ENCODE measurements around the gene PCAT7.
"Not testable (repeated sequence)": the region's sequence is repeated elsewhere in the genome, so short reads cannot be mapped to it uniquely, and the experiment has no call there.

The PCAT7 gene

DNA sequence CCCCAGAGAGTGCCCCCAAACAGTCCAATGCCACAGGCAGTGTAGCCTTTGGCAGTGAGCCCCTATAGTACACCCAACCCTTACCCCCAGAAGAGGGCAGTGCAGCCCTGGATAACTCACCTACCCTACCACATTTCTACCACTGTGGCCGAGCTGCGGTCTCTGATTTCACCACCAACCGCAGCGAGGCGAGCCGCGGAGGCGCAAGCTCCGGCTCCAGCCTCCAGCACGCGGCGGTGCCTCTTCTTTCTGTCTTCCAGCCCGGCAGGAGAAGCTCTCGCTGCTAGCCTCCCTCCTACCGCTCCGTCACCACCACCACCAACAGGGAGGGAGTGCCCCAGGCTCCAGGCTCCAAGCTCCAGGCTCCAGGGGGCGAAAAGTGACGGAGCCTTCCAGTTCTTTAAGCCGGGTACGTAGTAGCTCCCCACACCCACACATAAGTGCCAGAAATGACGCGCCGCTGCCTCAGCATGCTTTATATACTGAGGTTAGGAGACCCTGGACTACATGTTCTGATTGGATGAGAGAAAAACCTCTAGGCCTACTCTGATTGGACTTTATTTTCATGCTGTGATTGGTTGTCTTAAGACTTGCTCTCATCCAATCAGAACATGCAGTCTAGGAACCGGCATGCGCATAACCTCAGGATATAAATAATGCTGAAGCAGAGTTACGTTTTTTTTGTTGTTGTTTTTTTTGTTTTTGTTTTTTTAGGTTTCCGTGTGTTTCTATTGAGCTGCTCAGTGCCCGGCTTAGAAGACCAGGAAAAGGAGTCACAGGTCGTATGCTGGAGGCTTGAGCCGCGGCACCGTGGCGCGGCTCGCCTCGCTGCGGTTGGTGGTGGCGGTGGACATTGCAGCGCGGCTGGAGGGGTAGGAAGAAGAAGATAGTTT lies at the start of gene PCAT7:
Gene PCAT7, plus strand, starts transcription at position 645 of the 893 bp plus-strand sequence.
- Histone ChIP-seq H3K36me3 (ENCODE audit: insufficient read depth, low read depth, low read length) (no peaks in the 10 kb centered on the region), H3K4me1 (ENCODE audit: insufficient read depth, low read length) (no peaks in the 10 kb centered on the region), H3K9ac (ENCODE audit: low read depth, low read length) (peak within 1 kb of the TSS; percentile 80), H3K27me3 (ENCODE audit: insufficient read depth, low read length) (no peaks in the 10 kb centered on the region), H3K4me3 (ENCODE audit: low read length) (peak within 1 kb of the TSS; percentile 76), H3K27ac (ENCODE audit: low read length) (no peak within 1 kb of the TSS), H3K9me3 (ENCODE audit: insufficient read depth, low read depth, low read length) (peaks cover 4% of the 10 kb centered on the region; the same call in 1 of the 2 replicates)

DNA sequence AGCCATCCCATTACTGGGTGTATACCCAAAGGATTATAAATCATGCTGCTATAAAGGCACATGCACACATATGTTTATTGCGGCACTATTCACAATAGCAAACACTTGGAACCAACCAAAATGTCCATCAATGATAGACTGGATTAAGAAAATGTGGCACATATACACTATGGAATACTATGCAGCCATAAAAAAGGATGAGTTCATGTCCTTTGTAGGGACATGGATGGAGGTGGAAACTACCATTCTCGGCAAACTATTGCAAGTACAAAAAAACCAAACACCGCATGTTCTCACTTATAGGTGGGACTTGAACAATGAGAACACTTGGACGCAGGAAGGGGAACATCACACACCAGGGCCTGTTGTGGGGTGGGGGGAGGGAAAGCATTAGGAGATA lies 48.5 kb upstream of the PCAT7 start:
- not testable (repeated sequence) for H3K4me3 ChIP-seq (ENCODE audit: low read length); H3K9ac ChIP-seq (ENCODE audit: low read depth, low read length); H3K27ac ChIP-seq (ENCODE audit: low read length); H3K4me1 ChIP-seq (ENCODE audit: insufficient read depth, low read length); H3K27me3 ChIP-seq (ENCODE audit: insufficient read depth, low read length); H3K9me3 ChIP-seq (ENCODE audit: insufficient read depth, low read depth, low read length); H3K36me3 ChIP-seq (ENCODE audit: insufficient read depth, low read depth, low read length)

DNA sequence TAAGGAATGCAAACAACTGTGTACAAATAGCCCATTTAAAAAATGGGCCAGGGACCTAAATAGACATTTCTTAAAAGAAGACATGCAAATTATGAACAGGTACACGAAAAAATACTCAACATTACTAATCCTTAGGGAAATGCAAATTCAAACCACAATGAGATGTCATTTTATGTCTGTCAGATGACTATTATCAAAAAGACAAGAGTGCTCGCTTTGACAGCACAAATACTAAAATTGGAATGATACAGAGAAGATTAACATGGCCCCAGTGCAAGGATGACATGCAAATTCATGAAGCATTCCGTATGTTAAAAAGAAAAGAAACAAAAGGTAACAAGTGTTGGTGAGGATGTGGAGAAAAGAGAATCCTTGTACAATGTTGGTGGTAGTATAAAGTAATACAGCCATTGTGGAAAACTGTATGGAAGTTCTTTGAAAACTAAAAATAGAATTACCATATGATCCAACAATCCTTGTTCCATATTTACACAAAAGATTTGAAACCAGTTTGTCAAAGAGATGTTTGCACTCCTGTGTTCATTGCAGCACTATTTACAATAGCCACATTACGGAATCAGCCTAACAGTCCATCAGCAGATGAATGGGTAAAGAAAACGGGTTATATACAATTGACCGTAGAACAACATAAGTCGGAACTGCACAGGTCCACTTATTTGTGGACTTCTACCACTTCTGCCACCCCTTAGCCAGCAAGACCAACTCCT lies 47.2 kb upstream of the PCAT7 start:
- H3K4me1 ChIP-seq (ENCODE audit: insufficient read depth, low read length), result no peaks in the 10 kb centered on the region
- no peaks in the 10 kb centered on the region for H3K27me3 ChIP-seq (ENCODE audit: insufficient read depth, low read length)
- no peak overlapping the region for H3K9ac ChIP-seq (ENCODE audit: low read depth, low read length)
- no peaks in the 10 kb centered on the region for H3K9me3 ChIP-seq (ENCODE audit: insufficient read depth, low read depth, low read length)
- H3K36me3 ChIP-seq (ENCODE audit: insufficient read depth, low read depth, low read length), result no peaks in the 10 kb centered on the region
- H3K4me3 ChIP-seq (ENCODE audit: low read length), result no peak overlapping the region
- H3K27ac ChIP-seq (ENCODE audit: low read length), result no peak overlapping the region

DNA sequence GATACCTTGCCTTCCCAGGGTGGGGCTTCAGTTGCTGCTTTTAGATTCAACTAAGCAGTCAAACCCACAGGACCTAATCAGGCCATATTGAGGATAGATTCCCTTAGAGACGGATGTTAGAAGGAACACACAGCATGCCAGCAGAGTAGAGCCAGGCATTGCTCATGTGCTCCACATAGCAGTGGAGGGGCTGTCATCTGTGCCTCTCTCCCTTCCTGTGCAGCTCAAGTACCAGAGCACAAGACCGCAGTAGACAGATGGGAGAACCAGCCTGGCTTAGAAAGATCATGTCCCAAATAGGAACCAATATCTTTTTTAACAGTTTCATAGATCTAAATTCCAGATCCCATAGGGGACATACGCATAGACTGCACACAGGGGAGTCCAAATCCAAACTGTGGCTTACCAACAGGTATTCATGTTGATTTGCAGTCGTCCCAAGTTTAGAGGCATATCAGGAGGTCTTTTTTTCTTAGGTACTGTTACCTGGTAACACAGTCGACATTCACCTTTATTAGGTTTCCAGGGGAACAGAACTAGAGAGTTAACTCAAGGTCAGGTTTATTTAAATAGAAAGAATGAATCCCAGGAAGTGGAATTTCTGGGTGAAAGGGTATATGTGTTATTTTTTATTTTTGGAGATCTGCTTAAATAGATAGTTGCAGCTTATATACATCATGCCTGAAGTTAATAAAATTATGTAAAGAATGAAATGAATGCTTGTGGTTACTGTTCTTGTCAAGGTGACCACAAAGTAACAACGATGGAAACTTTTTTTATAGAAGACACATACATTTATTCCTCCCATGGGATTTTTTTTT lies 43.5 kb upstream of the PCAT7 start:
- H3K27me3 ChIP-seq (ENCODE audit: insufficient read depth, low read length), result no peaks in the 10 kb centered on the region
- H3K27ac ChIP-seq (ENCODE audit: low read length), result no peak overlapping the region

DNA sequence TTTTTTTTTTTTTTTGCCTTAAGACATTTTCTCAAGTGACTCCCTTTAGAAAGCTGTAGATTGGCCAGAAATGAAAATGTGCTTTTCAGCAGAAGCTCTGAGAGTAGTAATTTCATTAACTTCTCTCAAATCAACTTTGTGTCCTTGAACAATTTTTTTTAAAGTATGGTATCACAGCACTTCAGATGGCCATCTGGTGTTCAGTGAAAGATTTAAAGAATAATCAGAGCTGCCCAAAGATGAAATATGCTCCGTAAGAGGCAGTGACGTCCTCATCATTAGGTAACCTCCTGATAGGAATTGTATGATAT lies 43.0 kb upstream of the PCAT7 start:
- H3K4me1 ChIP-seq (ENCODE audit: insufficient read depth, low read length), result peaks cover 2% of the 10 kb centered on the region; the same call in 1 of the 2 replicates
- no peak overlapping the region for H3K9ac ChIP-seq (ENCODE audit: low read depth, low read length)
- H3K36me3 ChIP-seq (ENCODE audit: insufficient read depth, low read depth, low read length), result no peaks in the 10 kb centered on the region
- H3K27ac ChIP-seq (ENCODE audit: low read length), result no peak overlapping the region
- H3K4me3 ChIP-seq (ENCODE audit: low read length), result no peak overlapping the region
- H3K27me3 ChIP-seq (ENCODE audit: insufficient read depth, low read length), result no peaks in the 10 kb centered on the region
- no peaks in the 10 kb centered on the region for H3K9me3 ChIP-seq (ENCODE audit: insufficient read depth, low read depth, low read length)

More for the DNA sequence above, 43.5 kb upstream of the PCAT7 start:
- Histone ChIP-seq H3K9ac (ENCODE audit: low read depth, low read length) (no peak overlapping the region), H3K9me3 (ENCODE audit: insufficient read depth, low read depth, low read length) (no peaks in the 10 kb centered on the region), H3K36me3 (ENCODE audit: insufficient read depth, low read depth, low read length) (no peaks in the 10 kb centered on the region), H3K4me3 (ENCODE audit: low read length) (no peak overlapping the region), H3K4me1 (ENCODE audit: insufficient read depth, low read length) (peaks cover 2% of the 10 kb centered on the region; the same call in 1 of the 2 replicates)

DNA sequence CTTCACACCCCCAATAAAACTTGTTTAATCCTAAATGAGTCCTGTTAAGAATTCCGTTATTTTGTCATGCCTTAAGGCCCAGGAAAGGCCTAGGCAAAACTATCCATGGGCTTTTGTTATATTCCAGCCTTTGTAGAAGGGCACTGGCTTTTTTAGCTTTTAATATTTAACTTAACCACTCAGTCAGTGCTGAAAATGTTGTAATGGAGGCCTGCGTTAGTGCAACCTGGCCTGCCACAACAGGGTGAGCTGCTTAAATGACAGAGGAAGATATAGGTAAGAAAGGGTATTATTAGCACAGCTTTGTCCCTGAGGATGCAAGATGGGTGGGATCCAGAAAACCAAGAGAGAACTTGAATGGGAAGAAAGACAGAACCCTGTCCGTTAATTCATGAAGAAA lies 40.2 kb upstream of the PCAT7 start:
- no peaks in the 10 kb centered on the region for H3K27me3 ChIP-seq (ENCODE audit: insufficient read depth, low read length)
- no peak overlapping the region for H3K4me3 ChIP-seq (ENCODE audit: low read length)
- H3K9me3 ChIP-seq (ENCODE audit: insufficient read depth, low read depth, low read length), result no peaks in the 10 kb centered on the region
- no peaks in the 10 kb centered on the region for H3K36me3 ChIP-seq (ENCODE audit: insufficient read depth, low read depth, low read length)
- H3K27ac ChIP-seq (ENCODE audit: low read length), result no peak overlapping the region
- peaks cover 2% of the 10 kb centered on the region; the same call in 1 of the 2 replicates for H3K4me1 ChIP-seq (ENCODE audit: insufficient read depth, low read length)
- no peak overlapping the region for H3K9ac ChIP-seq (ENCODE audit: low read depth, low read length)

DNA sequence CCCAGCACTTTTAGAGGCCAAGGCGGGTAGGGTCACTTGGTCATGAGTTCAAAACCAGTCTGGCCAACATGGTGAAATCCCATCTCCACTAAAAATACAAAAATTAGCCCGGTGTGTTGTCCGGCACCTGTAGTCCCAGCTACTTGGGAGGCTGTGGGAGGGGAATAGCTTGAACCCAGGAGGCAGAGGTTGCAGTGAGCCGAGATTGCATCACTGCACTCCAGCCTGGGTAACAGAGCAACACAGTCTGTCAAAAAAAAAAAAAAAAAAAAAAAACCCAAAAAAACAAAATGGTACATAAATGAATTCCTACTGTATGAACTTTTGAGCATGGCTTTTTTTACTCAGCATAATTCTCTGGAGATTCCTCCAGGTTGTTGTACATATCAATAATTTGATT lies 37.6 kb upstream of the PCAT7 start:
- no peaks in the 10 kb centered on the region for H3K36me3 ChIP-seq (ENCODE audit: insufficient read depth, low read depth, low read length)
- H3K27me3 ChIP-seq (ENCODE audit: insufficient read depth, low read length), result no peaks in the 10 kb centered on the region
- peaks cover 2% of the 10 kb centered on the region; the same call in 1 of the 2 replicates for H3K4me1 ChIP-seq (ENCODE audit: insufficient read depth, low read length)
- no peak overlapping the region for H3K4me3 ChIP-seq (ENCODE audit: low read length)
- no peak overlapping the region for H3K9ac ChIP-seq (ENCODE audit: low read depth, low read length)
- H3K27ac ChIP-seq (ENCODE audit: low read length), result no peak overlapping the region
- H3K9me3 ChIP-seq (ENCODE audit: insufficient read depth, low read depth, low read length), result no peaks in the 10 kb centered on the region

DNA sequence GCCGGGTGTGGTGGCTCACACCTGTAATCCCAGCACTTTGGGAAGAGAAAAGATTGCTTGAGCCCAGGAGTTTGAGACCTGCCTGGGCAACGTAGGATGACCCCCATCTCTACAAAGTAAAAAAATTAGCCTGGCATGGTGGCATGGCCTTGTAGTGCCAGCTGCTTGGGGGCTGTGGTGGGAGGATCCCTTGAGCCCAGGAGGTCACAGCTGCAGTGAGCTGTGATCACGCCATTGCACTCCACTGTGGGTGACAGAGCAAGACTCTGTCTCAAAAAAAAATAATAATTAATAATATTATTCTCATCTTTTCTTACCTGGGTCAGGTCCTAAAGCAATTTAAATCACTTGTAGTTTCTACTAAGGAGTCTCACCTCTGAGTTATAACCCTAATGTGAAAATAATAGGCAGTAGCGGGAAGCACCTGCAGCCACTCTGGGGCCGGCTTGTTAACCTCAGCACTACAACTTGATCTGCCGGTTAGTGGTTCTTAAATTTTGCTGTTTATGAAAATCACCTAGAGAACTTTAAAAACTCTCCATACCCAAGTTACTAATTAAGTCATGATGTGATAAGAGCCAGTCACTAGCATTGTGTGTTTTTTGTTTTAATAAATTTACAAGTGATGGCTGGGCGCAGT lies 29.4 kb upstream of the PCAT7 start:
- Histone ChIP-seq H3K4me1 (ENCODE audit: insufficient read depth, low read length) (no peaks in the 10 kb centered on the region), H3K4me3 (ENCODE audit: low read length) (no peak overlapping the region), H3K9me3 (ENCODE audit: insufficient read depth, low read depth, low read length) (no peaks in the 10 kb centered on the region), H3K9ac (ENCODE audit: low read depth, low read length) (no peak overlapping the region), H3K36me3 (ENCODE audit: insufficient read depth, low read depth, low read length) (no peaks in the 10 kb centered on the region), H3K27ac (ENCODE audit: low read length) (no peak overlapping the region), H3K27me3 (ENCODE audit: insufficient read depth, low read length) (no peaks in the 10 kb centered on the region)

DNA sequence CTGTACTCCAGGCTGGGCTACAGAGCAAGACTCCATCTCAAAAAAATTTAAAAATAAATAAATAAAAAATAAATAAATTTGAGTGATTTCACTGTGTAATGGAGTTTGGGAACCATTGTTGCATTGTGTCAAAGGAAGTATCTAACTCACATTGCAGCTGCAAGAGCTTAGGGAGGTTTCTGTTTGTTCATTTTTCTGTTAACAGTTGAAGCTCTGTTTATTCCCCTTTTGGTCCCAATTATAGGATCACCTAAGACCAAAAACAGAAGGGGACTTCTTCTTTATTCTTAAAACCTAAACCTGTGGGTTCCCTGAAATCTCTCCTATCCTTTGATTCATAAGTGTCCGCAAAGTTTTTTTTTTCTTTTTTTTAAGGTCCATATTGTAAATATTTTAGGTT lies 28.6 kb upstream of the PCAT7 start:
- no peaks in the 10 kb centered on the region for H3K4me1 ChIP-seq (ENCODE audit: insufficient read depth, low read length)
- H3K9ac ChIP-seq (ENCODE audit: low read depth, low read length), result no peak overlapping the region
- no peaks in the 10 kb centered on the region for H3K36me3 ChIP-seq (ENCODE audit: insufficient read depth, low read depth, low read length)
- no peak overlapping the region for H3K27ac ChIP-seq (ENCODE audit: low read length)
- H3K9me3 ChIP-seq (ENCODE audit: insufficient read depth, low read depth, low read length), result no peaks in the 10 kb centered on the region
- H3K4me3 ChIP-seq (ENCODE audit: low read length), result no peak overlapping the region
- no peaks in the 10 kb centered on the region for H3K27me3 ChIP-seq (ENCODE audit: insufficient read depth, low read length)

DNA sequence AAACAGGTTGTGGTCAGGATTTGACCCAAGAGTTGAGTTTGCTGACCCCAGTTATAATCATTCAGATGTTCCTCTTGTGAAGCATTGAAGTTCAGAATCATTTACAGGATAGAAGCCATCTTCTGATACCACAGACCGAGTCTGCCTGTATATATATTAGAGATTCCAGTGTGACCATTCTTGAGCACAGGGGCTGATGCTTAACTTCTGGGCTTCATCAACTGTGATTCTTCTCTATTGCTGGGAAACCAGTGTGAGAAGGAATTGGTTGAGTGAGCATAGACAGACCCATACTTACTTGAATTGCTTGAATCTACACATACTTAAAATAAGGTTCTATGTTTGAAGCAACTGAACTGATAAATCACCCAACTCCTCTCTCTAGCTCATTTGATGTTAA lies 27.9 kb upstream of the PCAT7 start:
- no peaks in the 10 kb centered on the region for H3K27me3 ChIP-seq (ENCODE audit: insufficient read depth, low read length)
- no peak overlapping the region for H3K4me3 ChIP-seq (ENCODE audit: low read length)
- no peak overlapping the region for H3K27ac ChIP-seq (ENCODE audit: low read length)
- H3K9ac ChIP-seq (ENCODE audit: low read depth, low read length), result no peak overlapping the region
- no peaks in the 10 kb centered on the region for H3K9me3 ChIP-seq (ENCODE audit: insufficient read depth, low read depth, low read length)
- H3K36me3 ChIP-seq (ENCODE audit: insufficient read depth, low read depth, low read length), result no peaks in the 10 kb centered on the region
- no peaks in the 10 kb centered on the region for H3K4me1 ChIP-seq (ENCODE audit: insufficient read depth, low read length)

DNA sequence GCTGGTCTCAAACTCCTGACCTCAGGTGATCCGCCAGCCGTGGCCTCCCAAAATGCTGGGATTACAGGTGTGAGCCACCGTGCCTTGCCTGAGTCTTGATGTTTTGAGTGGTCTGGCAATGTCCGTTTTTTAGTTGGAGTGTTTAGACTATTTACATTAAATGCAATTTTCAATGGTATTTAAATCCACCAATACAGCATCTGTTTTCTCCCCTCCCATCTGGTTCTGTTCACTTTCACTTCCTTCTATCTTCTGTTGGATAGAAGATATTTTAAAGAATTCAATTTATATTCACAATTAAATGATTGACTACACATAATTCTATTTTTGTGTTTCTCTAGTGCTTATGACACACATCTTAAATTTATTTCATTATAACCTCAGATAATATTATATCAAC lies 26.0 kb upstream of the PCAT7 start:
- Histone ChIP-seq H3K4me3 (ENCODE audit: low read length) (no peak overlapping the region), H3K36me3 (ENCODE audit: insufficient read depth, low read depth, low read length) (no peaks in the 10 kb centered on the region), H3K27me3 (ENCODE audit: insufficient read depth, low read length) (no peaks in the 10 kb centered on the region), H3K27ac (ENCODE audit: low read length) (no peak overlapping the region), H3K9me3 (ENCODE audit: insufficient read depth, low read depth, low read length) (no peaks in the 10 kb centered on the region), H3K9ac (ENCODE audit: low read depth, low read length) (no peak overlapping the region), H3K4me1 (ENCODE audit: insufficient read depth, low read length) (no peaks in the 10 kb centered on the region)
